ENCODE results near the gene GSTA5.
"Not testable (repeated sequence)": the region's sequence is repeated elsewhere in the genome, so short reads cannot be mapped to it uniquely, and the experiment has no call there.

The GSTA5 gene

DNA sequence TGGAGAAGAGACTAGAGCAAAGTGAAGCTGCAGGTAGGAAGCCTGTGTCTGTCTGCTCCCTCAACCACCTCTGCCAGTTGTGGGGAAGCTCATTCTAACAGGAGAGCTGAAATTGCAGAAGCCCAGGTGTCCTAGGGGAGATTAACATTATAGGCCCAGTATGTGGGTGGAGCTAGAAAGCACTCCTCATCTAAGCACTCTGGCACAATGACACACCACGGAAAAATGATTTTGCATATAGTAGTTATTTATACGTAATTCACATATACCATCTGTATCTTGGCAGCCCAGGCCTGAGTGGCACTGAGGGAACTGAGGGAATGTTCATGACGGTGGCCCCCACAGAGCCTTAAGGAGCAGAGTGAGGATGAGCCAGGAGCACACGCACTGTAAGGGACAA lies 9.7 kb downstream of the GSTA5 start:
- DNase-seq = not testable (repeated sequence)

DNA sequence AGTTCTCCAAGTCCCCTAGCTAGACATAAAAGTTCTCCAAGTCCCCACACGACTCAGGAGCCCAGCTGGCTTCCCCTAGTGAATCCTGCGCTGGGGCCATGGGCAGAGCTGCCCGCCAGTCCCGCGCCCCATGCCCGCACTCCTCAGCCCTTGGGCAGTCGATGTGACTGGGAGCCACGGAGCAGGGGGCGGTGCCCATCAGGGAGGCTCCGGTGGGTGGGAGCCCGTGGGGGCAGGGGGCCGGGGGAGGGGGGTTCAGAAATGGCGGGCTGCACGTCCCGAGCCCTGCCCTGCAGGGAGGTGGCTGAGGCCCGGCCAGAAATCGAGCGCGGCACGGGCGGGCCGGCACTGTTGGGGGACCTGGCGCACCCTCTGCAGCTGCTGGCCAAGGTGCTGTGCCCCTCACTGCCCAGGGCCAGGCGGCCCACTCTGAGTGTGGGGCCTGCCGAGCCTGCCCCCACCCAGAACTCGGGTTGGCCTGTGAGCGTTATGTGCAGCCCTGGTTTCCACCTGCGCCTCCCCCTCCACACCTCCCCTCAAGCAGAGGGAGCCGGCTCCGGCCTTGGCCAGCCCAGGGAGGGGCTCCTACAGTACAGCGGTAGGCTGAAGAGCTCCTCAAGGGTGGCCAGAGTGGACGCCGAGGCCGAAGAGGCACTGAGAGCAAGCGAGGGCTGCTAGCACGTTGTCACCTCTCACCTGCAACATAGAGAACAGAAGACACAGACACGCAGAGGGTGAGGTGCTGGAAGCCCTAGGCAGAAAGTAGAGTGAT lies 11.4 kb downstream of the GSTA5 start:
- DNase-seq = no peak

DNA sequence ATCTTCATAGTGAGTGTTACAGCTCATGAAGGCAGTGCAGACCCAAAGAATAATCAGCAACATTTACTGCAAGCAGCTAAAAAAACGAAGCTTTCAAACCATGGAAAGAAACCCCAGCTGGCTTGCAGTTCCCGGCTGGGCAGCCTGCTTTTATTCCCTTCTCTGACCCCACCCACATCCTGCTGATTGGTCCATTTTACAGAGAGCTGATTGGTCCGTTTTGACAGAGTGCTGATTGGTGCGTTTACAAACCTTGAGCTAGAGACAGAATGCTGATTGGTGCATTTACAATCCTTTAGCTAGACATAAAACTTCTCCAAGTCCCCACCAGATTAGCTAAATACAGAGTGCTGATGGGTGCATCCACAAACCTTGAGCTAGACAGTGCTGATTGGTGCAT lies 12.0 kb downstream of the GSTA5 start:
- not testable (repeated sequence) for DNase-seq

DNA sequence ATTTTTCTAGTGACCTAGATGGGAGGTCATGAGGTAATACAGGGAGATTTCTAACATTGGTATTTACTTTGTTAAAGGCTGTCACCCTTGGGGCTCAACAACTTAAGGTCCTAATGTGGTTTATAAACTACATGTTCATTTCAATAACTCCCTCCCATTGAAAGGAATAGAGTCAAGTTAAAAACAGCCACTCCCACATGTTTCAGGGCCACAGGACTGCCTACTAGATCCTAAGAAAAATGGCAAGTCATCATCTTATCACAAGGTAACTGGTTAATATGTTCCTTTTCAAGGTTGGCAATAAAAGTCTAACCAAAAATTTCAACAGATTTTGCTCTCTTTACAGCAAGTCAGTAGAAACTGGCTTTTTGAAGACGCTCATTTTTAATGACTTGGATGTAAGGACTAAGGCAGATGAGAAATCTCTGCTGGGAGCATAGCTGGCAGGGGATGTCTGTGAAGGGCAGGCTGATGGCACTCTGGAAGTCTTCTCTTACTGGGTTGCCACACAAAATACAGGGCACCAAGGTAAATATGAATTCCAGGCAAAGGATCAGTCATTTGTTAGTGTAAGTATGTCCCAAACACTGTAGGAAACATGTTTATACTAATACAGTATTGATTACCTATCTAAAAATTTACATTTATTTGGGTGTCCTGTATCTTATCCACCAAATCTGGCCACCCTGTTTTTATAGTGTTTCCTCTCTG lies 13.4 kb downstream of the GSTA5 start:
- DNase-seq = not testable (repeated sequence)

DNA sequence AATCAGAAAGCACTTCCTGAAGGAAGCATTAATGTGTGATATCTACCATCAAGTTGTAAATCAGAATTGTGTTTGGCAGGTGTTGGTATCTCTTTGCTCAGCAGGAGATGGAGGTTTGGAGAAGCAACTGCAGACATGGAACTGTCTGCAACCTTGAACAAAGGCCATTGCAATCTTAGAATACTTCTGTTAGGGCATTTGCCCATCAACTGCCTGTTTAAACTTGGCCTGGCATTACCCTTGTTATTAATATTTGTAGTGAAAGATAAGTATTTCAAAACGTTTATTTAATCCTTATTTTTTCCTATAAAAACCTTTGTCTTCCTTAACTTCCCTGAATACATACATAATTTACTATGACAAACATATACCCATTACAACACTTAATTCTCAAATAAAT lies 14.1 kb downstream of the GSTA5 start:
- DNase-seq = no peak

DNA sequence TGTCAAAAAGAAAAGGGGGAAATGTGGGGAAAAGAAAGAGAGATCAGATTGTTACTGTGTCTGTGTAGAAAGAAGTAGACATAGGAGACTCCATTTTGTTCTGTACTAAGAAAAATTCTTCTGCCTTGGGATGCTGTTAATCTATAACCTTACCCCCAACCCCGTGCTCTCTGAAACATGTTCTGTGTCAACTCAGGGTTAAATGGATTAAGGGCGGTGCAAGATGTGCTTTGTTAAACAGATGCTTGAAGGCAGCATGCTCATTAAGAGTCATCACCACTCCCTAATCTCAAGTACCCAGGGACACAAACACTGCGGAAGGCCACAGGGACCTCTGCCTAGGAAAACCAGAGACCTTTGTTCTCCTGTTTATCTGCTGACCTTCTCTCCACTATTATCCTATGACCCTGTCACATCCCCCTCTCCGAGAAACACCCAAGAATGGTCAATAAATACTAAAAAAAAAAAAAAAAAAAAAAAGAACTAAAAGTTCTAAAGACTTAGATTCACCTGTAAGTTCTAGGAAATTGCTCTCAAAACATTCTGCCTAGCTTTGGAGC lies 14.6 kb downstream of the GSTA5 start:
- DNase-seq = not testable (repeated sequence)

DNA sequence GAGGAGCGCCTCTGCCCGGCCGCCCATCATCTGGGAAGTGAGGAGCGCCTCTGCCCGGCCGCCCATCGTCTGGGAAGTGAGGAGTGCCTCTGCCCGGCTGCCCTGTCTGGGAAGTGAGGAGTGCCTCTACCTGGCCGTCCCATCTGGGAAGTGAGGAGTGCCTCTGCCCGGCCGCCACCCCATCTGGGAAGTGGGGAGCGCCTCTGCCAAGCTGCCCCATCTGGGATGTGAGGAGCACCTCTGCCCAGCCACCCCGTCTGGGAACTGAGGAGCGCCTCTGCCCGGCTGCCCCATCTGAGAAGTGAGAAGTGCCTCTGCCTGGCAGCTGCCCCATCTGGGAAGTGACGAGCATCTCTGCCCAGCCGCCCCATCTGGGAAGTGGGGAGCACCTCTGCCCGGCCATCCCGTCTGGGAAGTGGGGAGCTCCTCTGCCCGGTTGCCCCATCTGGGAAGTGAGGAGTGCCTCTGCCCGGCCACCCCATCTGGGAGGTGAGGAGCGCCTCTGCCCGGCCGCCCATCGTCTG lies 15.3 kb downstream of the GSTA5 start:
- DNase-seq = not testable (repeated sequence)

DNA sequence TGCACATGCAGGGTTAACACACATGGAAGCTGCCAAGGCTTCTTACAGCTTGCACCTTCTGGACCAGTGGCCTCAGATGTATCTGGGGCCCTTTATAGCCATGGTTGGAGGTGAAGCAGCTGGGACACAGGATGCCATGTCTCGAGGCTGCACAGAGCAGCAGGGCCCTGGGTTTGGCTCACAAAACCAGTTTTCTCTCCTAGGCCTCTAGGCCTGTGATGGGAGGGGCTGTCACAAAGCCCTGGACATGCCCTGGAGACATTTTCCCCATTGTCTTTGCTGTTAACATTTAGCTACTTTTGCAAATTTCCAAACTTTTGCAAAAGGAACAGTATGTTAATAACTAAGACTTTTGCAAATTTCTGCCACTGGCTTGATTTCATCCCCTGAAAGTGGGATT lies 18.8 kb downstream of the GSTA5 start:
- no peak for DNase-seq

DNA sequence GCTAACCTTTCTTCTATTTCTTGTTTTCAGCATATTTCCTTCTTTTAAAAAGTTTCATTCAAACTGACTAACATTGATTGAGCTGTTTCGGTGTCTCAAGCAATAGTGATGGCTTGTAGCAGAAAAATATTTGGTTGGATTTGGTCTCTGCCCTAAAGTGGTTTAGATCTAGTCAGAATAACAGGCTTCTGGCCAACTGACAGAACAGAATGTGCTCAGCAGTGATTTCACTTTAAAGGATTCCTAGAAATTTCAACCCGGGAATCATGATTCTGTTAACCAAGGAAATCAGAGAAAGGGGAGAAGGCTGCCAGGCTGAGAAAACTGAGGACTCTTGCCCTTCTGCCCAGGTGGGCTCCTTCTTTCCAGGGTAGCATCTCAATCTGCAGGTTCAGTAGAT lies 20.4 kb downstream of the GSTA5 start:
- DNase-seq = no peak

DNA sequence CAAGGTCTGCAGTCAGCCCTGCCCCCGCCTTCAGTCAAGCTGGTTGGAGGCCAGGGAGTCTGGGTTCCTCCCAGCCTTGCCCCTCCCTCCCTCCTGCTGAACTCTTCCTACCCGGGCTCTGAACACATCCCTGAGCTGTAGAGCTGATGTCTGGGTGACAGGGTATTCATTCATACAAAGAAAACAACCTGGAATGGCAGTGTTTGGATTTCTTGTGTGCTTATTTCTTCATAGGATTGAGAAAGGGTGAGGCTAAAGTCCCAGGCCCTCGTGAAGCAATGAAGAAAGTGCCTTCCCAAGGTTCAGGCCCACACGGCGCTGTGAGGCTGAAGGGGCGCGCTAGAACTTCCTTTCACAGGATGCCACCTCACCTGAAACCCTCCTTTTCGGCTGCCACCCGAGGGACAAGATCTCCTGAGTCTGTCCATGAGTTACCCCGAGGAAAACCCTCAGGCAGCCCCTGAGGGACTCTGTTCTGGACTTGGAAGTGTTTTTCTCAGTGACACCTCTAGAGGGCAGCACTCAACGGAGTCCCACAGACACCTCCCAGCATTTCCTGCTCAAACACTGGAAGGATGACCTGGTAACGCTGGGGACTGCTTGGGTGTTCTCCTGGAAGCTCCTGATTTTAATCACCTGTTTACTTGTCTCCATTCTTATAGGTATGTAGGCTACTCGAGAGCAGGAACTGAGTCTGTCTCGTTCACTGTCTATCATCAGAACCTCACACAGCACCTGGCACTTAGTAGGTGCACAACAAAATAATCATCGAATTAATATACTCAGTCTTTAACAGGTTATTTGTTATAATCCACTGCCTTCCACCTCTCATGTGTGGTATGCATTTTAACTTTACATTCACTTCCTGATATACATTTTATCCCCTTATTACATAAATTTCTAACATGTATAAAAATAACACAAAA lies 25.2 kb downstream of the GSTA5 start:
- DNase-seq = no peak

DNA sequence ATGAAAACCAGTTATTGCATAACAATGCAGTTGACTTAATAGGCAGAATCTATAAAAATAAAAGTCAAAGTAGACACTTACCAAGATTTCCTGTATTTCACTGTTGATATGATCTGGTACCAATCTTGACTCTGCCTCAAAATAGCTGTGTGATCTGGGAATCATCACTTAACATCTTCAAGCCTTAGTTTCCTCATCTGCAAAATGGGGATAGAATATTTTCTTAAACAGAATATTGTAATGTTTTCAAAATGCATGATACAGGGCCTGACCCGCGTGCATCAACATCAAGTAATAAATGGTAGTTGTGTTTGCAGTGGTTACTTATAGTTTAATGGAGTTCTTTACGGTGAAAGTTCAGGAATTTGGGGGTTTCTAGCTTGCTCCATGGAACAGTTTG lies 26.1 kb downstream of the GSTA5 start:
- not testable (repeated sequence) for DNase-seq

DNA sequence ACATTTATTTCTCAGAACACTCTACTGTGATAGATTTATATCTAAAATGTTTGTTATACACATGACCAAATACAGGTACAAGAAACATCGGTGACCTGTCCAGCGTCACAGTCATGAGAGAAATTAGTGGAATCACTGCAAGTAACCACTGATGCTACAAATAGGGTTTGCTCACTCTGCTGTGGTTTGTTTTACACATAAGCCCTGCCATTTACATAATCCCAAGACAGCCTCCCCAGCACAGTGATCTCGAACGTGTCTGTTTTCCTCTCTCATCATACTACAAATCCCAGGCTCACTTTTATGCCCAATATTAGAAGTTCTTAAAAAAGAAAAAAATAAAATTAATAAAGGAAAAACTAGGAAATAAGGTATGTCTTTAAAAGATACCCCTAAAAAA lies 30.8 kb downstream of the GSTA5 start:
- not testable (repeated sequence) for DNase-seq

DNA sequence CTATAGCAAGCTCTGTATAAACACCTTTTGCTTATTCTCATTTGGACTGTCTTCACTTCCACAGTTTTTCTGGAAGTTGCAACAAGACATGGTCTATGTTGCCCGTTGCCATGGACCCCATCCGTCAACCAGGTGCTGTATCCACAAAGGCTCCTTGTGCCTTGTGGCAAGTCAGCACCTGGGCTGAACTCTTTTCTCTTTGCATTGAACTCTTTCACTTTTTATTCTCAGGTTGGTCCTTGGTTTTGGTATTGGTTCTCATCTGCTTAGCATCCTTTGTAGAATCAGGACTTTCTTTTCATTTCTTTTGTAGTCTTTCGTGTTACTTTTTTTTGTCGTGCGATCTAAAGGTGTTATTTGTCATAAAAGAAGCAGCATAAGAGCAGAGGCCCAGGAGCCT lies 32.0 kb downstream of the GSTA5 start:
- DNase-seq = no peak

DNA sequence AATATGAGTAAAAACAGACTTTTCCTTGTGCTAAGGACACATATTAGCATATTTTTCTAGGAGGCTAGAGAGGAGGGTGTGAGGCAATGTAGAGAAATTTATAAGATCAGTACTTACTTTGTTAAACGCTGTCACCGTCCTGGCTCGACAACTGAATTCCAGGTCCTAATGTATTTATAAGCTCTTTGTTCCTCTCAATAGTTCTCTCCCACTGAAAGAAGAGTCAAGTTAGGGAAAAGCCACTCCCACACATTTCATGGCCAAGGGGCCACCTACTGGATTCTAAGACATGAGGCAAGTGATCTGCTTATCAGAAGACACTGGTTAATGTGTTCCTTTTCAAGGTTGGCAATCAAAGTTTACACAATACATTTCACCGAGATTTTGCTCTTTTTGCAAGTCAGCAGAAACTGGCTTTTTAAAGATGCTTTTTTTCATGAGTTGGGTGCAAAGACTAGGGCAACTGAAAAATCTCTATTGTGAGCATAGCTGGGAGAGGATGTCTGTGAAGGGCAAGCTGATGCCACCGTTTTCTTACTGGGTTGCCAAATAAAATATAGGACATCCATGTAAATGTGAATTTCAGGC lies 36.9 kb downstream of the GSTA5 start, which contains the start of gene GSTA1:
Gene GSTA1 (minus strand): TSS at position 149 of the 588 bp plus-strand sequence. CDS start 4,549 bp downstream, outside the sequence.
- not testable (repeated sequence) for DNase-seq

DNA sequence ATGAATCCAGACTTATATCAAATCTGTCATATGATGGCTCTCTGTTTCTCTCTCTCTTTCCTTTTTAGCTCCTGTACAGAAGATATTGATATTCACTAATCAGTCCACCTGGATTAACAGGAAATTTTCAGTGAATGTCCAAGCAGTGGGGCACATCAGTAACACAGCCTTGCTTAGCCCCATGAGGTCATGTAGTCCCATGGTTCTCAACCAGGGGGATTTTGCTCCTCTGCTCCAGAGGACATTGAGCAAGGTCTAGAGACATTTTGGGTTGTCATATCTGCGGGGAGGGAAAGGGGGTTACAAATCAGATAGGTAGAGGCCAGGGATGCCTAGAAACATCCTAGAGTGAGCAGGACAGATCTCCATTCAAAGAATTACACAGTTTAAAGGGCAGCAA lies 37.8 kb downstream of the GSTA5 start:
- DNase-seq = no peak

DNA sequence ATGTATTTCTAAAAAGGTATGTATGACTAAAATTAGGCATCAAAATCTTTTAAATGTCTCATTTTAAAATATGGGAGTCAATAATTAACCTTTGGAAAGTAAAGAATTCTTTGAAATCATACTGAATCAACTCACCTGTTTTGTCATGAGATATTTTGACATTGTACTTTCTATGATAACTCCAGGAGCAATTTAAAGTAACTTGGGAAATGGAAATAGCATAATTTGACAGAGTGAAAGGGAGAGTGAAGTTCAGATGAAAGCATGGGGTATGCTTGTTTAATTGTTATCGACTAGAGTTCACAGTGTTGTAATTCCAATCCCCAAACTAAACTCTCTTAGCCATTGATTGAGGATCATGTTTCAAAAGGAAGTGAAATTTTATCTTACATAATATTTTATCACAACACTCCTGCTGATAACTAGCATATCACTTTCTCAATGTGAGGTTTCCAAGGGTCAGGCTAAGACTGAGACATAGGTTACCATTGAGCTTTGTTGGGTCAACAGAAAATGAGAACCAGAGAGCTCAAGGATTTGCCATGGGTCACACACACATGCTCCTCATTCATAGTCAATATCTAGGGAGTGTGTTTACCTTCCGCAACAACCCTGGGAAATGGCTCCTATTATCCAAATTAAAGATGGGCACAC lies 39.3 kb downstream of the GSTA5 start:
- DNase-seq = no peak

DNA sequence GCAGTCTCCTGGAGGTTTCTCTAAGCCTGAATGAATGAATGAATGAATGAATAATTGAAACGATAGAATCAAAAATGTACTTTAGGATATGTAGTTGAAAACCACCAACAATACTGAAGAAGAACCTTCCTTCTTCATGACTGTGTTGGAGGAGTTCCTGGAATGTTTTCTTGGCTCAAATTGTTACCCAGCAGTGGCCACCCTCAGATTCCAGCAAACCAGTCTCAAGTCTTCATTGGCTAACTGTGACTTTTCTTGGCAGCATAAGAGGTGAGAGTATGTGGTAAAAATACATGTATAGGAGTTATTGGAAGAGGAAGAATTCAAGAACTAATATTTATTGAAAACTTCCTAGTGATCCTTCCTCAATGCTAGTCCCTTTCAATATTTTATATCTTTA lies 41.3 kb downstream of the GSTA5 start:
- DNase-seq = not testable (repeated sequence)

DNA sequence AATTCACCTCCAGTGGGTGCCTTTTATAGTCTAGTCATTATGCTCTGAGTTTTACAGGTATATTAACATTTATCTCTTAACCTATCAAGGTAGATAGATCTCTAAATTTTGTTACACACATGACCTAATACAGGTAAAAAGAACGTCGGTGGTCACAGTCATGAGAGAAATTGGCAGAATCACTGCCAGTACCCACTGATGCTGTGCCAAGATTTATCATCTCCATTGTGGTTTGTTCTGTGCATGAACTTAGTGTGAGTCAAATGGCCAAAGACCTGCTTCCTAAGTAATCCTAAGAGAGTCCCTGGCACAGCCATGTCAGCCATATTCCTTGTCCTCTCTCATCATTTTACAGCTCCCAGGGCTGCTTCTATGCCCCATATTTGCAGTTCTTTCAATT lies 46.2 kb downstream of the GSTA5 start:
- DNase-seq = not testable (repeated sequence)

DNA sequence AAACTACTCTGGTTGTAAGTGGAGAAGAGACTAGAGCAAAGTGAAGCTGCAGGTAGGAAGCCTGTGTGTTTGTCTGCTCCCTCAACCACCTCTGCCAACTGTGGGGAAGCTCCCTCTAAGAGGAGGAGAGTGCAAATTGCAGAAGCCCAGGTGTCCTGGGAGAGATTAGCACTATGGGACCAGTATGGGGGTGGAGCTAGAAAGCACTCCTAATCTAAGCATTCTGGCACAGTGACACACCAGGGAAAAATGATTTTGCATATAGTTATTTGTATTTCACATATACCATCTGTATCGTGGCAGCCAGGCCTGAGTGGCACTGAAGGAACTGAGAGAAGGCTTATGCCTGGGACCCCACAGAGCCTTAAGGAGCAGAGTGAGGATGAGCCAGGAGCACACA lies 49.8 kb downstream of the GSTA5 start:
- no peak for DNase-seq

DNA sequence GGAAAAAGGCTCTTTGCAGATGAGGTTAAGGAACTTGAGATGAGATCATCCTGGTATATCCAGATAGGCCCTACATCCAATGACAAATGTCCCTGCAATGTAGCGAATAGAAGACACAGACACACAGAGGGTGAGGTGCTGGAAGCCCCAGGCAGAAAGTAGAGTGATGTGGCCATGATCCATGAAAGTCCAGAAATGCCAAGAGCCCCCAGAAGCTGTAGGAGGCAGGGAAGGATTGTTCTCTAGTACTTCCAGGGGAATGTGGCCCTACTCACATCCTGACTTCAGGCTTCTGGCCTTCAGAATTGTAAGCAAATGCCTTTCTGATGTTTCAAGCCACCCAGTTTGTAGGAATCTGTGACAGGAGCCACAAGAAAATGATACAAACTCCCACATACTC lies 51.0 kb downstream of the GSTA5 start:
- DNase-seq = not testable (repeated sequence)

DNA sequence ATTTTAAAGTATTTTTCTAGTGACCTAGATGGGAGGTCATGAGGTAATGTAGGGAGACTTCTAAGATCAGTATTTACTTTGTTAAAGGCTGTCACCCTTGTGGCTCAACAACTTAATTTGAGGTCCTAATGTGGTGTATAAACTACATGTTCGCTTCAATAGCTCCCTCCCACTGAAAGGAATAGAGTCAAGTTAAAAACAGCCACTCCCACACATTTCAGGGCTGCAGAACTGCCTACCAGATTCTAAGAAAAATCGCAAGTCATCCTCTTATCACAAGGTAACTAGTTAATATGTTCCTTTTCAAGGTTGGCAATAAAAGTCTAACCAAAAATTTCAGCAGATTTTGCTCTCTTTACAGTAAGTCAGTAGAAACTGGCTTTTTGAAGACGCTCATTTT lies 52.1 kb downstream of the GSTA5 start:
- no peak for DNase-seq

DNA sequence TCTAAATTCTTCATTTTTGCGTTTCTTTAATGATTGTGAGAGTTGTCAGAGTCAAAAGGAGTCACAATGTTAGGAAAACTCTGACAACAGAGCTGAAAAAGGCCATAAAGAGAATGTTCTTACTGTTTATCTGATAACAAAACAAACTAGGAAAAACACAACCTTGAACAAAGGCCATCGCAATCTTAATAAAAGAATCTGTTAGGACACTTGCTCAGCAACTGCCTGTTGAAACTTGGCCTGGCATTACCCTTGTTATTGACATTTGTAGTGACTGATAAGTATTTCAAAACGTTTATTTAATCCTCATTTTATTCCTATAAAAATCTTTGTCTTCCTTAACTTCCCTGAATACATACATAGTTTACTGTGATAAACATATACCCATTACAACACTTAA lies 52.7 kb downstream of the GSTA5 start:
- DNase-seq = no peak

Measured in NCI-H524 treated with DMSO at 0.1 percent for 48 hours (cell line).